UCSD-AML1 (cell line): ENCODE results near the gene VSTM2B.
"Not testable (repeated sequence)": the region's sequence is repeated elsewhere in the genome, so short reads cannot be mapped to it uniquely, and the experiment has no call there.

Experiments
- DNase-seq: peaks from one replicate; lab custom pipeline; 2025; ENCODE audit not compliant: unreplicated experiment; lab: John Stamatoyannopoulos, UW

Gene VSTM2B

GRCh38 chr19:29525901-29526729 lies at the start of gene VSTM2B:
Gene VSTM2B (plus strand): TSS chr19:29525994. CDS start chr19:29526584, 590 bp downstream.
- DNase-seq = no peak

GRCh38 chr19:29476528-29476927 lies 49.3 kb upstream of the VSTM2B start:
- DNase-seq = no peak

- no peak for DNase-seq
These were observed 47.8 kb upstream of the VSTM2B start for GRCh38 chr19:29477831-29478577.

GRCh38 chr19:29478578-29479565 lies 46.9 kb upstream of the VSTM2B start:
- no peak for DNase-seq

GRCh38 chr19:29479941-29480340 lies 45.9 kb upstream of the VSTM2B start:
- DNase-seq = no peak

- DNase-seq = no peak
These were observed 45.3 kb upstream of the VSTM2B start for GRCh38 chr19:29480507-29480906.

- DNase-seq = no peak
These were observed 42.7 kb upstream of the VSTM2B start for GRCh38 chr19:29482855-29483640.

GRCh38 chr19:29483641-29483920 lies 42.2 kb upstream of the VSTM2B start:
- DNase-seq = no peak

- no peak for DNase-seq
These were observed 41.7 kb upstream of the VSTM2B start for GRCh38 chr19:29483944-29484581.

GRCh38 chr19:29484876-29485275 lies 40.9 kb upstream of the VSTM2B start:
- no peak for DNase-seq

GRCh38 chr19:29485293-29485692 lies 40.5 kb upstream of the VSTM2B start:
- DNase-seq = no peak

- not testable (repeated sequence) for DNase-seq
These were observed 38.8 kb upstream of the VSTM2B start for GRCh38 chr19:29486961-29487360.

- no peak for DNase-seq
These were observed 38.4 kb upstream of the VSTM2B start for GRCh38 chr19:29487432-29487831.

- no peak for DNase-seq
These were observed 37.5 kb upstream of the VSTM2B start for GRCh38 chr19:29488316-29488715.

GRCh38 chr19:29489172-29489951 lies 36.4 kb upstream of the VSTM2B start:
- no peak for DNase-seq

GRCh38 chr19:29491491-29491890 lies 34.3 kb upstream of the VSTM2B start:
- DNase-seq = no peak

- DNase-seq = no peak
These were observed 33.7 kb upstream of the VSTM2B start for GRCh38 chr19:29491995-29492577.

GRCh38 chr19:29492769-29493168 lies 33.0 kb upstream of the VSTM2B start:
- DNase-seq = no peak

- no peak for DNase-seq
These were observed 30.7 kb upstream of the VSTM2B start for GRCh38 chr19:29495091-29495490.
